HCT116 (cell line): Measurements from ENCODE around the gene DPPA4. TPM values are rescaled to one million over a fixed set of nuclear protein-coding genes. Genes with fewer than 3 reads are reported as not detected.

ENCODE experiments used
- ATAC-seq: fragments of 200-7000 bp; cut with Tn5 transposase; 2 replicates; pipeline ENCODE4 v1.9.1; 2020; ENCODE audit warnings: mild to moderate bottlenecking, moderate library complexity
- BruUV-seq: library from RNA; stranded (reverse); fragments of 400-500 nt; replicated peaks from 2 replicates; lab custom pipeline; 2021; lab: Mats Ljungman, UMichigan
- CTCF ChIA-PET: fragments of 300-600 bp; sonication (Branson Sonifier 250); formaldehyde crosslinking; loops from one replicate; lab custom pipeline; 2021; ENCODE audit warnings: antibody characterized with exemption; lab: Charles Lee
- POLR2A ChIA-PET: fragments of 300-600, 350-600 bp; sonication (Branson Sonifier 250); formaldehyde crosslinking; loops from one replicate; lab custom pipeline; 2021; ENCODE audit warnings: antibody characterized with exemption; lab: Charles Lee
- RAD21 ChIA-PET, 2 experiments: fragments of 300-600 bp; sonication (Branson Sonifier 250); formaldehyde crosslinking; loops; one replicate each; lab custom pipeline; 2023; ENCODE audit warnings: low total read pairs in 2 of 2; ENCODE audit not compliant: uncharacterized antibody in 2 of 2, unreplicated experiment in 2 of 2, low non-redundant PET in 1 of 2; lab: Charles Lee
- DNase-seq: peaks from one replicate; pipeline ENCODE4 v3.0.0-alpha.2; 2010; ENCODE audit warnings: low read depth, low spot score
- H2AFZ ChIP-seq: fragments of 200-600 bp; shearing (Covaris generic), sonication (generic); 2 replicates; pipeline ENCODE4 v1.6.1; 2017; ENCODE audit warnings: low read depth, mixed run types, mixed read lengths, antibody characterized with exemption, low read length; ENCODE audit not compliant: poor library complexity, severe bottlenecking
- H3K27ac ChIP-seq: 2 replicates; pipeline ENCODE4 v1.5.1; 2012; ENCODE audit warnings: low read depth, low read length
- H3K27me3 ChIP-seq: fragments of 200-600 bp; sonication (generic); 2 replicates; pipeline ENCODE4 v1.6.1; 2016; ENCODE audit warnings: mixed run types, low read length, mixed read lengths; ENCODE audit not compliant: insufficient read depth
- H3K36me3 ChIP-seq, 2 experiments: fragments of 200-500 bp in 1 of 2; fragments of 200-600 bp in 1 of 2; sonication (Bioruptor generic) in 1 of 2; sonication (generic) in 1 of 2; 2 replicates each; pipeline versions ENCODE4 v1.5.1 to v1.6.1; 2014 to 2016; ENCODE audit warnings: low read length in 2 of 2, inconsistent platforms in 1 of 2, mixed read lengths in 1 of 2, mixed run types in 1 of 2; ENCODE audit not compliant: insufficient read depth in 2 of 2, control insufficient read depth in 1 of 2
- H3K4me1 ChIP-seq, 2 experiments: fragments of 200-600 bp in 1 of 2; sonication (generic) in 1 of 2; 2 replicates each; pipeline versions ENCODE4 v1.5.1 to v1.6.1; 2012 to 2017; ENCODE audit warnings: low read length in 2 of 2, inconsistent platforms in 1 of 2, mild to moderate bottlenecking in 1 of 2, mixed read lengths in 1 of 2, mixed run types in 1 of 2, moderate library complexity in 1 of 2; ENCODE audit not compliant: insufficient read depth in 2 of 2, control insufficient read depth in 1 of 2
- H3K4me2 ChIP-seq: fragments of 200-600 bp; sonication (generic); 2 replicates; pipeline ENCODE4 v1.6.1; 2017; ENCODE audit warnings: mixed run types, low read length, mixed read lengths
- H3K4me3 ChIP-seq, 2 experiments: fragments of 200-600 bp in 1 of 2; sonication (generic) in 1 of 2; replicated peaks in 1 of 2; 2 replicates each; pipeline ENCODE4 v1.5.1; 2011 to 2016; ENCODE audit warnings: low read length in 2 of 2, control low read depth in 1 of 2, low read depth in 1 of 2, mild to moderate bottlenecking in 1 of 2, mixed read lengths in 1 of 2, mixed run types in 1 of 2
- H3K79me2 ChIP-seq: fragments of 200-600 bp; sonication (generic); 2 replicates; pipeline ENCODE4 v1.6.1; 2017; ENCODE audit warnings: mild to moderate bottlenecking, mixed run types, low read length, moderate library complexity, mixed read lengths; ENCODE audit not compliant: insufficient read depth
- H3K9ac ChIP-seq: fragments of 200-600 bp; sonication (generic); 2 replicates; pipeline ENCODE4 v1.6.1; 2016; ENCODE audit warnings: low read length, mixed read lengths
- H3K9me2 ChIP-seq: fragments of 200-600 bp; sonication (generic), shearing (Covaris generic); 2 replicates; pipeline ENCODE4 v1.6.1; 2017; ENCODE audit warnings: mixed run types, mild to moderate bottlenecking, moderate library complexity; ENCODE audit not compliant: insufficient read depth
- H3K9me3 ChIP-seq, 2 experiments: fragments of 200-500 bp in 1 of 2; fragments of 200-600 bp in 1 of 2; sonication (Bioruptor generic) in 1 of 2; sonication (generic) in 1 of 2; 2 replicates each; pipeline ENCODE4 v1.6.1; 2014 to 2017; ENCODE audit warnings: low read length in 2 of 2, mixed read lengths in 2 of 2, inconsistent platforms in 1 of 2, low read depth in 1 of 2, mild to moderate bottlenecking in 1 of 2, mixed run types in 1 of 2, moderate library complexity in 1 of 2; ENCODE audit not compliant: control insufficient read depth in 1 of 2, insufficient read depth in 1 of 2
- H4K20me1 ChIP-seq: fragments of 200-600 bp; sonication (generic), shearing (Covaris generic); 2 replicates; pipeline ENCODE4 v1.6.1; 2017; ENCODE audit warnings: mixed run types, mild to moderate bottlenecking, moderate library complexity; ENCODE audit not compliant: insufficient read depth
- EZH2phosphoT487 ChIP-seq: fragments of 200-600 bp; IDR thresholded peaks from 2 replicates; pipeline ENCODE4 v1.6.1; 2018; ENCODE audit warnings: antibody characterized with exemption, borderline replicate concordance
- FOSL1 ChIP-seq: IDR thresholded peaks from 2 replicates; pipeline ENCODE4 v1.6.1; 2012; ENCODE audit warnings: low read depth
- JUND ChIP-seq: IDR thresholded peaks from 2 replicates; pipeline ENCODE4 v1.6.1; 2012
- POLR2A ChIP-seq: IDR thresholded peaks from 2 replicates; pipeline ENCODE4 v1.7.0; 2011; ENCODE audit warnings: borderline replicate concordance; ENCODE audit not compliant: insufficient read depth, insufficient read length; ENCODE audit errors: extremely low read depth
- SIN3A ChIP-seq: IDR thresholded peaks from 2 replicates; pipeline ENCODE4 v1.6.1; 2012; ENCODE audit warnings: low read depth
- SP1 ChIP-seq: IDR thresholded peaks from 2 replicates; pipeline ENCODE4 v1.6.1; 2012; ENCODE audit warnings: low read depth
- SRF ChIP-seq: IDR thresholded peaks from 2 replicates; pipeline ENCODE4 v1.6.1; 2012; ENCODE audit warnings: low read depth
- TCF7L2 ChIP-seq: IDR thresholded peaks from 2 replicates; pipeline ENCODE4 v1.7.0; 2011; ENCODE audit warnings: borderline replicate concordance, inconsistent platforms; ENCODE audit not compliant: insufficient read depth, insufficient read length; ENCODE audit errors: extremely low read depth
- ZFX ChIP-seq: fragments of 450-650 bp; IDR thresholded peaks from 2 replicates; pipeline ENCODE4 v1.6.1; 2017
- ZNF274 ChIP-seq: fragments of 200-500 bp; sonication (Bioruptor generic); IDR thresholded peaks from 2 replicates; pipeline ENCODE4 v1.6.1; 2014; ENCODE audit warnings: mild to moderate bottlenecking, low read depth, low read length, inconsistent platforms
- intact Hi-C: fragments of 100-400 bp; cut with micrococcal nuclease; formaldehyde crosslinking; loops from 2 replicates; pipeline ENCODE4 v1.10.0; 2022
- total RNA-seq: library from RNA; stranded (reverse); gene quantifications from one replicate; pipeline ENCODE4 v1.2.1, GENCODE V29; 2021; ENCODE audit not compliant: unreplicated experiment
- TF ChIP-seq, protein P1 (sequence below): IDR thresholded peaks from 2 replicates; pipeline ENCODE4 v1.6.1; 2011; ENCODE audit warnings: mild to moderate bottlenecking, low read length, moderate library complexity; ENCODE audit not compliant: insufficient replicate concordance; ENCODE audit errors: extremely low read depth
- TF ChIP-seq, protein P2 (sequence below): IDR thresholded peaks from 2 replicates; pipeline ENCODE4 v1.6.1; 2012; ENCODE audit warnings: low read depth
- TF ChIP-seq, protein P3 (sequence below), 3 experiments: fragments of 200-600 bp in 1 of 3; sonication (generic) in 1 of 3; IDR thresholded peaks in 2 of 3; conservative IDR thresholded peaks in 1 of 3; 2 replicates each; pipeline ENCODE4 v1.5.1; 2012 to 2017; ENCODE audit warnings: low read depth in 2 of 3, low read length in 2 of 3, antibody characterized with exemption in 1 of 3, borderline replicate concordance in 1 of 3, control low read depth in 1 of 3, mild to moderate bottlenecking in 1 of 3, mixed read lengths in 1 of 3, mixed run types in 1 of 3, moderate library complexity in 1 of 3; ENCODE audit not compliant: insufficient read depth in 1 of 3

DPPA4 gene
- total RNA-seq, 1 experiment from 2014 or later, result 0.27 TPM

DNA sequence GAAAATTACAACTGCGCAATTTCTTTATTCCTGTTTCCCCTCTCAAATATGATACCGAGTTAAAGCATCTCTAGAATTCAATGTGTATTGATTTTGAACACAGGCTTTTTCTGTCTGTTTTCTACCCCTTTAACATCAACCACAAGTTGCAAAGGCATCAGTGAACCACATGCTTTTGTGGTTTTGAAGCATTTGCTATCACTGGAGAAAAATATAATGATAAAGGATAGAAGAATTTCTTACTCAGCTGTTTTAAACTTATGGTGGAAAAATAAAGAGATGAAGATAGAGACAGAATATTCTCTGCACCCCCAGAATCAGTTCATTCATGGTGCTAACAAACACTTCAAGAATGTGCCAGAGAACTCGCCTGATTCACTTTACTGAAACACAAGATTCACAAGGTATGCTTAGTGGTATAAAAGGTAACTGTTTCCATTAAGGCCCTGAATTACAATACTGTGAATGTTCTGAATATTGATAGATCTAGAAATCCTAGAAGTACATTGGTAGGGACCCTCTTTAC is 9.5 kb upstream of the DPPA4 start:
- CTCF ChIA-PET, result no interaction called here
- no peaks in the 10 kb centered on the region for H3K27me3 ChIP-seq
- no peak overlapping the region for H3K9ac ChIP-seq
- H2AFZ ChIP-seq, result no peak overlapping the region
- BruUV-seq, result no TSS peak
- no peaks in the 10 kb centered on the region for H3K4me1 ChIP-seq
- no peak overlapping the region for H3K27ac ChIP-seq
- H3K4me3 ChIP-seq, result no peak overlapping the region
- TF ChIP-seq ZFX (no peak), SIN3A (no peak), JUND (no peak), FOSL1 (no peak), ZNF274 (no peak), TCF7L2 (no peak), POLR2A (no peak)
- H3K36me3 ChIP-seq, result no peaks in the 10 kb centered on the region
- no peak overlapping the region for H3K4me2 ChIP-seq
- no peaks in the 10 kb centered on the region for H3K9me2 ChIP-seq
- H4K20me1 ChIP-seq, result no peaks in the 10 kb centered on the region
- DNase-seq (no peak), ATAC-seq (no peak)
- POLR2A ChIA-PET, result no interaction called here
- no peaks in the 10 kb centered on the region for H3K79me2 ChIP-seq
- RAD21 ChIA-PET, result no interaction called here
- H3K9me3 ChIP-seq, result no peaks in the 10 kb centered on the region
- intact Hi-C loops, result no loop called here

DNA sequence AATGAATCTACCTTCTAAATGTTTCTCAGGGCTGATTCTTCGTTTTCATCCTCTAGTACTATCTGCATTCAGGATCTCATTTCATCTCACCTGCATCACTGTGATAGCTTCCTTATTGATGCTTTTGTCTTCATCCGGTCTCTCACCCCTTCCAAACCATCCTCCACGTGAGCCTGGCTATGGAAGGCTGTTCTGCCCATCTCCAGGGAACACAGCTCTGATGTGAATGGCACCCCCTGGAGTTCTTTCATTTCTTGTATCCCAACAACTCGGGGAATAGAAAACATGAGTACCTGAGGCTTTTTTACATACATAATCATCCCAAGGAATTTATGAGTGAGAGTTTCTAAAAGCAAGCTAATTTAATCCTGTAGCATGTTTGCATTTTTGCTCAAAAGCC is 8.8 kb upstream of the DPPA4 start:
- no peak for ATAC-seq
- H3K9ac ChIP-seq, result no peak overlapping the region
- H3K4me3 ChIP-seq, result no peak overlapping the region
- POLR2A ChIA-PET, result no interaction called here
- no peaks in the 10 kb centered on the region for H3K9me2 ChIP-seq
- no TSS peak for BruUV-seq
- intact Hi-C loops, result no loop called here
- RAD21 ChIA-PET, result no interaction called here
- no peaks in the 10 kb centered on the region for H4K20me1 ChIP-seq
- no peak for DNase-seq
- H3K36me3 ChIP-seq, result no peaks in the 10 kb centered on the region
- no peak overlapping the region for H3K27ac ChIP-seq
- H3K9me3 ChIP-seq, result no peaks in the 10 kb centered on the region
- H3K4me2 ChIP-seq, result no peak overlapping the region
- CTCF ChIA-PET, result no interaction called here
- H3K27me3 ChIP-seq, result no peaks in the 10 kb centered on the region
- no peak overlapping the region for H2AFZ ChIP-seq
- H3K4me1 ChIP-seq, result no peaks in the 10 kb centered on the region
- H3K79me2 ChIP-seq, result no peaks in the 10 kb centered on the region
- TF ChIP-seq JUND (no peak), SP1 (no peak), TCF7L2 (no peak), SRF (no peak), EZH2phosphoT487 (no peak)
- TF ChIP-seq, protein P1, sequence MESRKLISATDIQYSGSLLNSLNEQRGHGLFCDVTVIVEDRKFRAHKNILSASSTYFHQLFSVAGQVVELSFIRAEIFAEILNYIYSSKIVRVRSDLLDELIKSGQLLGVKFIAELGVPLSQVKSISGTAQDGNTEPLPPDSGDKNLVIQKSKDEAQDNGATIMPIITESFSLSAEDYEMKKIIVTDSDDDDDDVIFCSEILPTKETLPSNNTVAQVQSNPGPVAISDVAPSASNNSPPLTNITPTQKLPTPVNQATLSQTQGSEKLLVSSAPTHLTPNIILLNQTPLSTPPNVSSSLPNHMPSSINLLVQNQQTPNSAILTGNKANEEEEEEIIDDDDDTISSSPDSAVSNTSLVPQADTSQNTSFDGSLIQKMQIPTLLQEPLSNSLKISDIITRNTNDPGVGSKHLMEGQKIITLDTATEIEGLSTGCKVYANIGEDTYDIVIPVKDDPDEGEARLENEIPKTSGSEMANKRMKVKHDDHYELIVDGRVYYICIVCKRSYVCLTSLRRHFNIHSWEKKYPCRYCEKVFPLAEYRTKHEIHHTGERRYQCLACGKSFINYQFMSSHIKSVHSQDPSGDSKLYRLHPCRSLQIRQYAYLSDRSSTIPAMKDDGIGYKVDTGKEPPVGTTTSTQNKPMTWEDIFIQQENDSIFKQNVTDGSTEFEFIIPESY, result no peak
- TF ChIP-seq, protein P2, sequence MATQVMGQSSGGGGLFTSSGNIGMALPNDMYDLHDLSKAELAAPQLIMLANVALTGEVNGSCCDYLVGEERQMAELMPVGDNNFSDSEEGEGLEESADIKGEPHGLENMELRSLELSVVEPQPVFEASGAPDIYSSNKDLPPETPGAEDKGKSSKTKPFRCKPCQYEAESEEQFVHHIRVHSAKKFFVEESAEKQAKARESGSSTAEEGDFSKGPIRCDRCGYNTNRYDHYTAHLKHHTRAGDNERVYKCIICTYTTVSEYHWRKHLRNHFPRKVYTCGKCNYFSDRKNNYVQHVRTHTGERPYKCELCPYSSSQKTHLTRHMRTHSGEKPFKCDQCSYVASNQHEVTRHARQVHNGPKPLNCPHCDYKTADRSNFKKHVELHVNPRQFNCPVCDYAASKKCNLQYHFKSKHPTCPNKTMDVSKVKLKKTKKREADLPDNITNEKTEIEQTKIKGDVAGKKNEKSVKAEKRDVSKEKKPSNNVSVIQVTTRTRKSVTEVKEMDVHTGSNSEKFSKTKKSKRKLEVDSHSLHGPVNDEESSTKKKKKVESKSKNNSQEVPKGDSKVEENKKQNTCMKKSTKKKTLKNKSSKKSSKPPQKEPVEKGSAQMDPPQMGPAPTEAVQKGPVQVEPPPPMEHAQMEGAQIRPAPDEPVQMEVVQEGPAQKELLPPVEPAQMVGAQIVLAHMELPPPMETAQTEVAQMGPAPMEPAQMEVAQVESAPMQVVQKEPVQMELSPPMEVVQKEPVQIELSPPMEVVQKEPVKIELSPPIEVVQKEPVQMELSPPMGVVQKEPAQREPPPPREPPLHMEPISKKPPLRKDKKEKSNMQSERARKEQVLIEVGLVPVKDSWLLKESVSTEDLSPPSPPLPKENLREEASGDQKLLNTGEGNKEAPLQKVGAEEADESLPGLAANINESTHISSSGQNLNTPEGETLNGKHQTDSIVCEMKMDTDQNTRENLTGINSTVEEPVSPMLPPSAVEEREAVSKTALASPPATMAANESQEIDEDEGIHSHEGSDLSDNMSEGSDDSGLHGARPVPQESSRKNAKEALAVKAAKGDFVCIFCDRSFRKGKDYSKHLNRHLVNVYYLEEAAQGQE, result no peak
- TF ChIP-seq, protein P3, sequence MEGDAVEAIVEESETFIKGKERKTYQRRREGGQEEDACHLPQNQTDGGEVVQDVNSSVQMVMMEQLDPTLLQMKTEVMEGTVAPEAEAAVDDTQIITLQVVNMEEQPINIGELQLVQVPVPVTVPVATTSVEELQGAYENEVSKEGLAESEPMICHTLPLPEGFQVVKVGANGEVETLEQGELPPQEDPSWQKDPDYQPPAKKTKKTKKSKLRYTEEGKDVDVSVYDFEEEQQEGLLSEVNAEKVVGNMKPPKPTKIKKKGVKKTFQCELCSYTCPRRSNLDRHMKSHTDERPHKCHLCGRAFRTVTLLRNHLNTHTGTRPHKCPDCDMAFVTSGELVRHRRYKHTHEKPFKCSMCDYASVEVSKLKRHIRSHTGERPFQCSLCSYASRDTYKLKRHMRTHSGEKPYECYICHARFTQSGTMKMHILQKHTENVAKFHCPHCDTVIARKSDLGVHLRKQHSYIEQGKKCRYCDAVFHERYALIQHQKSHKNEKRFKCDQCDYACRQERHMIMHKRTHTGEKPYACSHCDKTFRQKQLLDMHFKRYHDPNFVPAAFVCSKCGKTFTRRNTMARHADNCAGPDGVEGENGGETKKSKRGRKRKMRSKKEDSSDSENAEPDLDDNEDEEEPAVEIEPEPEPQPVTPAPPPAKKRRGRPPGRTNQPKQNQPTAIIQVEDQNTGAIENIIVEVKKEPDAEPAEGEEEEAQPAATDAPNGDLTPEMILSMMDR (IDR thresholded peaks at IDR 0.05 in 2 of 3, conservative IDR thresholded peaks at IDR 0.05 in 1 of 3; ENCODE audit: borderline replicate concordance in 1 of 3, insufficient read depth in 1 of 3, low read depth in 2 of 3, low read length in 2 of 3), result no peak
